UCSD-AML1 (cell line): ENCODE measurements around the gene CCDC30.

Experiments
- DNase-seq: peaks from one replicate; lab custom pipeline; 2025; ENCODE audit not compliant: unreplicated experiment; lab: John Stamatoyannopoulos, UW

Gene CCDC30

GRCh38 chr1:42689912-42690311, 226.8 kb downstream of the CCDC30 start:
- DNase-seq = no peak

GRCh38 chr1:42690477-42691156, 227.5 kb downstream of the CCDC30 start:
- DNase-seq = no peak

GRCh38 chr1:42691157-42691498, 228.0 kb downstream of the CCDC30 start:
- no peak for DNase-seq

GRCh38 chr1:42692461-42692860, 229.4 kb downstream of the CCDC30 start:
- DNase-seq = no peak

GRCh38 chr1:42692911-42693310, 229.8 kb downstream of the CCDC30 start:
- DNase-seq = no peak

GRCh38 chr1:42698081-42698813, 235.2 kb downstream of the CCDC30 start:
- no peak for DNase-seq

GRCh38 chr1:42700006-42700405, 236.9 kb downstream of the CCDC30 start:
- DNase-seq = no peak

GRCh38 chr1:42703888-42704464, 240.9 kb downstream of the CCDC30 start:
- no peak for DNase-seq
